OCI-M1 (cell line): ENCODE measurements around the gene EED.
"Not testable (repeated sequence)": the region's sequence is repeated elsewhere in the genome, so short reads cannot be mapped to it uniquely, and the experiment has no call there.

ENCODE experiments used
- DNase-seq: peaks from one replicate; lab custom pipeline; 2025; lab: John Stamatoyannopoulos, UW

EED gene

DNA sequence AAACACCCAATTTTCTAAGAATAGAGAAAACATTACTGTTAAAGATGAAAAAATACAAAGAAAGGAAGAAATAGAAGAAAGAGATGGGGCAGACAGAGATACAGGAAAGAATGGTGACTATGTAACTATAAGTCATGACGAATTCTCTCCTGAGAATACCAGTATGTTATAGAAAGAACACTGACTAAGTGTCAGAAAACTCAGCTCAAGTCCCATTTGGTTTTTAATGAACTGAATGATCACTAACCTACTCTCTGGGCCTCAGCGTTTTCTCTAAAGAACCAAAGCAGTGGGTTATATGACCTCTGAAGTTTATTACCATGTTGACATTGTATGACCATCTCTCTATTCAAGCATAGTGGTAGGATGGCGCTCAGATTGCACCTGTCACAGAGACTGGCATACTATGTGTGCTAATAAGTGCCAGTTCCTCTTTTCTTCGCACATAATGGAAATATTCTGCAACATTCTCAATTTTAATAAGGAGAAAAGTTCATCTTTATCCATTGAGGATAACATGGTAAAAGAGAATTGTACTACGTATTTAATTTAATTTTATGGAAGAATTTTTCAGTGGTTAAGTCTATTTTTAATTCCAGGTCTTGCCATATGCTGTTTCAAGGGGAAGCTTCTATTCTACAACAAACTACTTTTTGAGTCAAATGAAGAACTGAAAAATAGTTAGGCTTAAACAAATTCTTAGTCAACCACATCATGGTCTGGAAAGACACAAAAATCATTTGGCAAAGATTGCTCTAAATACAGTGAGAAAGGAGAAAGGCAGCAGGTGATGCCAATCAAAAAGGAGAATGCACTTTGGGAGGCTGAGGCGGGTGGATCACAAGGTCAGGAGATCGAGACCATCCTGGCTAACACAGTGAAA is 25.0 kb upstream of the EED start:
- DNase-seq = no peak

- DNase-seq = no peak
Observed at GRCh38 chr11:86220653-86221052, 23.9 kb upstream of the EED start.

GRCh38 chr11:86222081-86222480 is 22.5 kb upstream of the EED start:
- DNase-seq = no peak

GRCh38 chr11:86224575-86224974 is 20.0 kb upstream of the EED start:
- not testable (repeated sequence) for DNase-seq

DNA sequence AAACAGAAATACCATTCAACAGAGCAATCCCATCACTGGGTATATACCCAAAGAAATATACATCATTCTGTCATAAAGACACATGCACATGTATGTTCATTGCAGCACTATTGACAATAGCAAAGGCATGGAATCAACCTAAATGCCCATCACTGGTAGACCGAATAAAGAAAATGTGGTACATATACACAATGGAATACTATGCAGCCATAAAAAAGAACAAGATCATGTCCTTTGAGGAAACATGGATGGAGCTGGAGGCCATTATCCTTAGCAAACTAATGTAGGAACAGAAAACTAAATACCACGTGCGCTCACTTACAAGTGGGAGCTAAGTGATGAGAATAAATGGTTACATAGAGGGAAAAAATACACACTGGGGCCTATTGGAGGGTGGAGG is 19.2 kb upstream of the EED start:
- not testable (repeated sequence) for DNase-seq

DNA sequence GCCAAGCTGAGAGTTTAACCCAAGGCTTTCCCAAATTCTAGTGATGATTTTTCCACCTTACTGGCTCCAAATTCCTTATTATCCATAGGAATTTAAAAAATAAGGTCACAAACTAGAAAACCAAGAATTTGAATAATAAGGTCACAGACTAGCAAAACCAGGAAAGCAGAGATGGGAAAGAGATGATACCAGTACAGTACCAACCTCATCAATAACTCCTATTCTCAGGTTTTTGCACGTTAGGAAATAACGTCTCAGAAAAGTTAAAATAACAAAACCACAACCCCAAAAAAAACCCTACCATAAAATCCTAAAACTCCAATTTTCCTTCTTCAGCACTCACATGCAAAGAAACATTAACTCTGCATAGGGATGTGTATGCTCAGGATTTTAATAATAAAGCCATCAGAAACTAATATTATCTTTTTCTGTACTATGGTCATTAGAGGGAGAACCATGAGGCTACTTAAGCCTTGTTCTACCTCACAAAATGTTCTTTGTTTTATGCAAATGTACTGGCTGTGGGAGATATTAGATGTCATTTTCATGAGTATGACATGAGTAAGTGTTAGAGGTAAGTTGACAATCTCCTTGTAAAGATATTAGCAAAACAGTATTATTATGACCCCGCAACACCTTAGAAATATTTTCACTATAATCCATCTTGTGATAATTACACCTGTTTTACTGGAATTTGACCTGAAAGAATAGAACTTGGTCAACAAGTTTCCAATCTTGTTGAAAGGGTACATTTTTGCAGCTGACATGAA is 16.1 kb upstream of the EED start:
- no peak for DNase-seq

GRCh38 chr11:86229039-86229330 is 15.6 kb upstream of the EED start:
- DNase-seq = not testable (repeated sequence)

DNA sequence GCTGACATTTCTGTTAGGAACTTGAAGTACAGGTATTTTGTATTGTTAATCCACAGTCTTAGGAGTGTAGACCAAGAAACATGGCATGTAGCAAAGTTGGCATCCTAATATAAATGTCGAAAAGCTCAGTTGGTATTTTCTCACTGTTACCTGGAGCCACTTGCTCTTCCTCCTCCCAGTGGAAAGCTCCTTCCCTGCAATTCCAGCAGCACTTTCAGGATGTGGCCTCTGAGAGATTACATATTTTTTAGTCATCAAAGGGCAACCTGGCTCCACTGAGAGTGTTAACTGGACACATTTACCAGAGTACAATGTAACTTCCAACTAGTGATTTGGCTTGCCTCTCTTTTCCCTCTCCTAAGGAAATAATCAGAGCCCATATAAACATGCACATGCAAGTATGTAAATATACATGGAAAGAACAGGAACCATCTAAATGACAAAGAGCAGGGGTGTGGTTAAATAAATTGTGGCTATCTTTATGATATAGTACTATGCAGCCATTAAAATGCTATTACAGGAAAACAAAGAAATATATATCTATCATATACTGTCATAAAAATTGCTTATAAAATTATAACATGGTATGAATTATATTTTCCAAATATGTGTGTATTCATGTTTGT is 14.3 kb upstream of the EED start:
- DNase-seq = no peak

- DNase-seq = peak; percentile 63
Observed at GRCh38 chr11:86230921-86231434, 13.6 kb upstream of the EED start.

DNA sequence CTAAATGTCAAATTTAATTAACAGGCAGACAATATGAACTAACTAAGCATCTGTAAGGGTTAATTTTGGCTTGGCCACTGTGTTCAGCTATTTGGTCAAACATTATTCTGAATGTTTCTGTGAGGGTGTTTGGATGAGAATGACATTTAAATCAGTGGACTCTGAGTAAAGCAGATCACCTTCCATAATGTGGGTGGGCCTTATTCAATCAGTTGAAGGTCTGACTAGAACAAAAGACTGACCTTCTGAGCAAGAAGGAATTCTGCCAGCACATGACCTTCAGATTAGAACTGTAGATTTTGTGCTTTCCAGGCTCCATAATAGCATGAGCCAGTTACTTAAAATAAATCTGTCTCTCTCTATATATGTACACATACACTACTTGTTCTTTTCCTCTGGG is 12.0 kb upstream of the EED start:
- DNase-seq = no peak

DNA sequence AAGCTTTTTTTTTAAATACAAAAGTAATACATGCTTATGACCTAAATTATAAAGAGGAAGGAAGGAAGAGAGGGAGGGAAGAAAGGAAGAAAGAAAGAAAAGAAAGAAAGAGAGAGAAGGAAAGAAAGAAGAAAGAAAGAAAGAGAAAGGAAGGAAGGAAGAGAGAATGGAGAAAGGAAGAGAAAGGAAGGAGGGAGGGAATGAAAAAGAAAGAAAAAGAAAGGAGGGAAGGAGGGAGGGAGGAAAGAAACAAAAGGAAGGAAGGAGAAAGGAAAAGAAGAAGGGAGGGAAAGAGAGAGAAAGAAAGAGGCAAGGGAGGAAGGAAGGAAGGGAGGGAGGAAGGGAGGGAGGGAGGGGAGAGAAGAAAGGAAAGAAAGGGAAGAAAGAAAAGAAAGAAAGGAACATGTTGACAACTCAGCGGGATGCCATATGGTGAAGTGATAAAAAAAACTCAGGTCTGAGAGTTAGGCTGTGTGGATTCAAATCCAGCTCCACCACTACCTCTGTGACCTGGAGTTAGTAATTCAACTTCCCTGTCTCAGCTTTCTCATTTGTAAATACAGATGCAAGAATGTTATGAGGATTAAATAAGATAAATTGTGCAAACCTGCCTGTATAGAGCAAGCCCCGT is 9.6 kb upstream of the EED start:
- DNase-seq = no peak

GRCh38 chr11:86237267-86237804 is 7.2 kb upstream of the EED start:
- peak; percentile 55 for DNase-seq

DNA sequence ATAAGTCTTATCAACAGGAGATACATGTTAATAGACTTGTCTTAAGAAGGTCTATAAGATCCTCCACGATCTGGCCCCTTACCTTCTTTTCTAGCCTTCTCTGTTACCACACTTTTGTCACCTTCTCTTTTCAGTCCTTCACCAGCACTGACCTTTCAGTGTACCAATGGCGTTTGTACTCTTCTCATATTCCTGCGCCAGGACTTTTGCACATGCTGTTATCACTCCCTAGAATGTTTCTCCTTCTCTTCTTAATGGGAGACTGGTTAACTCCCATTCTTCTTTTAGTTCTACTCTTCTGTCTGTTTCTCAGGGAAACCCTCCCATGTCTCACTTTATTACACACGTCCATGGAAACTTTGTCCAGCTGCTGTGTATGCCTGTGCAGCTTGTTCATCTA is 4.4 kb upstream of the EED start:
- DNase-seq = no peak

- peak; percentile 87 for DNase-seq
Observed at GRCh38 chr11:86241956-86242535, 2.5 kb upstream of the EED start.

- DNase-seq = peak; percentile 95
Observed at GRCh38 chr11:86243396-86243795, 1.2 kb upstream of the EED start.

GRCh38 chr11:86244063-86244521 is 461 bp upstream of the EED start:
- peak; percentile 100 for DNase-seq

DNA sequence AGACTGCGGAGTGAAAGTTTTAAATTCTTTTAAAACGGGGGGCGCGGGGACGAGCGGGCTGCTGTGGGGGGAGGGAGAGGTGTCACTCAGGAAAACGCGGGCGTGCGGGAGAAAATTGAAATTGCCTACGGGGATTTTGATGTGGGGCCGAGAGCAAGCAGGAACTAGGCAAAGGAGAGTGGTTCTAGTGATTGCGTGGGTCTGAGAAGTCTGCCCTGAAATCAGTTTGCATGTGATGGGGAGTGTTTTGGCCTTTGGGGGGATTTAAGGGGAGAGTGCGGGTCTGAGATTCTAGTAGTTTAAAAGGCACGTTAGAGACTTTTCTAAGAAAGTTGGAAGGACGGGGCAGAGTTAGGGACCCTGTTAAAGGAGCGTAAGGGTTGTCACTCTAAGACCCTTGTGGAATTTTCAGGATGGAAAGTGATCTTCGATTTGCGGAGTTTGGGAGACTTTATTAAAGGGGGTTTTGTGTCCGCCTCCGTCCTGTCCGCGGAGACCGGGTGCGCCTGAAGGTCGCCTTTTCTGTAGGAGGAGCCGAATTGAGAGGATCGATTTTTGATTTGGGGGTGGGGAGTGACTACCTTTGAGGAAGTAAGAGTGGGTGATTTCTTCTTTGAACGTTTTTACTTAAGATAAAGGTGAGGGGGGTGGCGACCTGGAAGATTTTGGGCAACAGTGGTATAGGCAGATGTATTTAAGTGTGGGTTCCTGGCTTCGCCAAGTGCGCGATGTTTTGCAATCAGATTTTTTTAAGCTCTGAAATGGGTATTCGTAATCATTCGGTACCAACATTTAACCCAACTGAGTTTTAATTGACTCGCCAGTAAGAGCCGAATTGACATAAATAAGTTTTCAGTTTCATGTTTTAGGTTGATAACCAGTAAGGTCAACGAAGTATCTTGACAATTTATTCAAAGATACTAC is 1.1 kb downstream of the EED start:
- DNase-seq = peak; percentile 90

DNA sequence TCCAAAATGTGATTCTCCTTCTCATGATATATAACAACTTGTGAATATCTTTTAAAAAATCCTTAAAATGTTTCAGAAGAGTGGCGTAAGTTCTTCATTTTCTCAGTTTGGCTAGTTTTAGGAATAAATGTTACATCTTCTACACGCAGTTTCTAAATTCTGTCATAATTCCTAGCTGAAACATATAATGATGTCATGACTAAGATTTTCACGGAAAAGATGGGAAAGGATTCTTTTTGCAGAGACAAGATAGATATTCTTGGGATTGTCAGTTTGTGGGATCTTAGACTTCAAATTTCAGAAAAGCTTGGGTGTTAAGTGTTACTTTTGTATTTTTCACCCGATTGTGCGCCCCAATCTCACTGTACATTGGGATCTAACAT is 1.7 kb downstream of the EED start:
- no peak for DNase-seq

DNA sequence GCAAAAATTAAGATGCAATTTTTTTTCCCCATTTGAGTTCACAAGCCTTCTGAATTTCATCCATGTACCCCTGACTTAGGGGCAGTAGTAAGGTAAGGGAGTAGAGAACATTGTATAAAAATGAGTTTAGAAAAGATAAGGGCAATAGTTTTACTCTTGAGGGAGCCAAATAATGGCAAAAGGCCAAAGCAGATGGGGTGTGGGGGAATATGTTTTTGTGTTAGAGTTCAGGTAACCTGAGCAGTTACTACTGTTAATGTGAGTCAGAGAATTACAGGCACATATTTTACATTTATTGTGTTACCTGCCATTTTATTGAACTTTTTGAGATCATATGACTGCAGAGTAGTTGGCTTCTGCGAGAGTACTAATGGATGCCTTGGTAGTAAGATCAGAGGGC is 3.1 kb downstream of the EED start:
- peak; percentile 76 for DNase-seq

GRCh38 chr11:86248609-86249008 is 4.1 kb downstream of the EED start:
- DNase-seq = no peak
